GM18907 (cell line): ENCODE data around the gene UNC13C.

Experiments
- ATAC-seq: cut with Tn5 transposase; IDR thresholded peaks from one replicate; pipeline ENCODE4 v1.9.1; 2021; ENCODE audit warnings: mild to moderate bottlenecking, moderate library complexity; ENCODE audit not compliant: unreplicated experiment

Gene UNC13C

GRCh38 chr15:54102704-54103103 lies 124.5 kb downstream of the UNC13C start:
- no peak for ATAC-seq

DNA sequence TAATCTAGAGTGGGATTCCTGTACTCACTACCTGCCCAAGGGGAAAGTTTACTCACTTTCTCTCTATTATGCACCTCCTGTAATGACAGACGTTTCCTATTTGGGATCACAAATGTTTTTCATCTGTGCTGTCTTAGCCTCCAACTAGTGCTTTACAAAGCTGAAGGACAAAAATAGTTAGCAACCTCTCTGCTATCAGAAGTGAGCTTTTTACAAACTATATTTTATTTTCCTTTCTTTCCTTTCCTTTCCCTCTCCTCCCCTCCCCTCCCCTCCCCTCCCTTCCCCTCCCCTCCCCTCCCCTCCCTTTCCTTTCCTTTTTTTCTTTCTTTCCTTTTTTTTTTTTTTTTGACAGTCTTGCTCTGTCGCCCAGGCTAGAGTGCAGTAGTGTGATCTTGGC lies 130.8 kb downstream of the UNC13C start:
- no peak for ATAC-seq

GRCh38 chr15:54119051-54119450 lies 140.8 kb downstream of the UNC13C start:
- ATAC-seq: no peak

GRCh38 chr15:54120949-54121463 lies 142.8 kb downstream of the UNC13C start:
- no peak for ATAC-seq

DNA sequence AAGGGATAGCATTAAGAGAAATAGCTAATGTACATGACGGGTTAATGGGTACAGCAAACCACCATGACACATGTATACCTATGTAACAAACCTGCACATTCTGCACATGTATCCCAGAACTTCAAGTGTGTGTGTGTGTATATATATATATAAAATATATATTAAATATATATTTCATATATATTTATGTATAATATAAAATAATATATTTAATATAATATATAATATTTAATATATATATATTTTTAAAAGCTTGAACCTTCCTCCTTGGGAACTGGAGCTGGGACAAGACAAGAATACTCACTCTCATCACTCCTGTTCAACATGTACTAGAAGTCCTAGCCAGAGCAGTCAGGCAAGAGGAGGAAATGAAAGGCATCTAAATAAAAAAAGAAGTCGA lies 149.3 kb downstream of the UNC13C start:
- no peak for ATAC-seq

DNA sequence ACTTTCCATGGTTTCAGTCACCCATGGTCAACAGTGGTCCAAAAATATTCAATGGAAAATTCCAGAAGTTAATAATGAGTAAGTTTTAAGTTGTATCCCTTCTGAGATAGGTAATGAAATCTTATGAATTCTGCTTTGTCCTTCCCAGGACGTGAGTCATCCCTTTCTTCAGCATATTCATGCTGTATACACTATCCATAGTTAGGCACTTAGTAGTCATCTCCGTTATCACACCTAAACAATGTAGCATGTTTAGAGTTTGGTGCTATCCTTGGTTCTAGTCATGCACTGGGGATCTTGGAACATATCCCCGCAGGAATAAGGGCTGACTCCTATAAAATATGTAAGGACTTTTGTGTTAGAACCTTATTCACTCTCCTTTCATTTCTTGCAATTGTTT lies 153.2 kb downstream of the UNC13C start:
- no peak for ATAC-seq

DNA sequence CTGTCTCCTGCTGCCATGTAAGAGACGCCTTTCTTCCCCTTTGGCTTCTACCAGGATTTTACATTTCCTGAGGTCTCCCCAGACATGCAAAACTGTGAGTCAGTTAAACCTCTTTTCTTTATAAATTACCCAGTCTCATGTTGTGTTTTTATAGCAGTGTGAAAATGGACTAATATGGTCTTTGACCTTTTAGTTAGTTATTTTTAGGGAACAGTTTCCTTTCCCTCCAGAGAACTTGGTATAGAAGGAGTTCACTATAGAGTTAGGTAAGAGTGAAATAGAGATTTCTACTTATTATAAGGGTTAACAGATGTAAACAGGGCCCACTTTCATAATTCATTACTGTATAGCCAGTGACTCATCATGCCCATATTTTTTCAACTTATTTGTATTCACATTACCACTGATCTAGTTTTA lies 170.9 kb downstream of the UNC13C start:
- no peak for ATAC-seq

GRCh38 chr15:54150255-54150654 lies 172.0 kb downstream of the UNC13C start:
- ATAC-seq: no peak

GRCh38 chr15:54159012-54159411 lies 180.8 kb downstream of the UNC13C start:
- no peak for ATAC-seq

DNA sequence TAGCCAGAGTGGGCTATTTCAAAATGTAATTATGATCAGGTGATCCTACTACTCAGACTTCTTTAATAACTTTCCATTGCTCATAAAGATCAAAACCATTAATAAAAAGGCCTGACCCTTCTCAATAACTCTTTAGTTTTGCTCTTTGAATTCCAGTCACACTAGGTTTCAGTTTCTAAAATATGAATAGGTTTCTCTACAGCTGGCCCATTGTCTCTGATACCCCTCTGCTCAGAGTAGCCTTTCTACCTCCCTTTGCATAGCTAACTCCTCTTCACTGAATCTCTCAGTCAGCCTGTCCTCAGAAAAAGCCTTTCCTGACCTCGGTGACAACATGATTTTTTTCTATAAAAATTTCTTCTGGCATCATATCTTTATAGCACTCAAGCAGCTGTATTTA lies 209.1 kb downstream of the UNC13C start:
- no peak for ATAC-seq

DNA sequence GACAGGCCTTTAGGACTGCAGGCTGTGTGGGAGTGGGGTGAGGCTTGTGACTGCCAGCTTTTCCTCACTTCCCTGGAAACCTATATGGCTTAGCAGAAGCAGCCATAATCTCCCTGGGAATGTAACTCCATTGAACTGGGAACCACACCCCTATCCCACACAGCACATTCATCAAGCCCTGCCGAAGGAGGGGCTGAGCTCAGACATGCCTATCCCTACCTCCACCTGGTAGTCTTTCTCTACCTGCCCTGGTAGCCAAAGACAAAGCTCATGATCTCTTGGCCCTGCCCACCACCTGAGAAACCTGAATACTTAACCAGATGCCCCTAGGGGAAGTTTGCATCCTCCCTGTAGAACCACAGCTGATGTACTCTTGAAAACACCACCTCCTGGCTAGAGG lies 219.8 kb downstream of the UNC13C start:
- ATAC-seq: no peak

DNA sequence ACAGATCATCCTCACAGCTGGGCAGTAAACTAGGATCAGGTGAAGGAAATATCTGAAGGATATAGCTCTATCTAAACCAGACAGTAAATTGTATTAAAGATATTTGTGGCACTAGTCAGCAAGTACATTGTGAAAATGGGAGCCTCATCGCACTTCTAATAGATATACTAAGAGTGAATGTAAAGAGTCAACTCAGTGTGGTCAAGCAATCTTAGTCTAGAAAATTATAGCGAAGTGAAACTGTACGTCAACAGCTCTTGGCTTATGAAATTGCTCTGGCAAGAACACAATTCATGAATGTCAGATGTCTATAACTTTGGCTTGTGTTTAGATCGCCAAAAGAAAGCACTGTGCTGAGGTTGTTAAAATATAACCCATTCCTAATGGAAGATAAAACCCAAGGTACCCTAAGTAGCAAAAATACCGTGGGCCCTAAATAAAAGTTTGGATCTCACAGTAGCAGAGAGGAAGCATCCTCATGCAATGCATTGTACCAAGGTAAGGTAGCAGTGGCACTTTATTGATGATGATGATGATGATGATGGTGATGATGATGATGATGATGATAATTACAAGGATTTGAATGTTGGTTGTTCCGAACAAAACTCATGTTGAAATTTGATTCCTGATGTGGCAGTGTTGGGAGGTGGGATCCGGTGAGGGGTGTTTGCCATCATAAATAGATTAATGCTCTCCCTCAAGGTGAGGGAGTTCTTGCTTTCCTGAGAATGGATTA lies 228.5 kb downstream of the UNC13C start:
- ATAC-seq: no peak

DNA sequence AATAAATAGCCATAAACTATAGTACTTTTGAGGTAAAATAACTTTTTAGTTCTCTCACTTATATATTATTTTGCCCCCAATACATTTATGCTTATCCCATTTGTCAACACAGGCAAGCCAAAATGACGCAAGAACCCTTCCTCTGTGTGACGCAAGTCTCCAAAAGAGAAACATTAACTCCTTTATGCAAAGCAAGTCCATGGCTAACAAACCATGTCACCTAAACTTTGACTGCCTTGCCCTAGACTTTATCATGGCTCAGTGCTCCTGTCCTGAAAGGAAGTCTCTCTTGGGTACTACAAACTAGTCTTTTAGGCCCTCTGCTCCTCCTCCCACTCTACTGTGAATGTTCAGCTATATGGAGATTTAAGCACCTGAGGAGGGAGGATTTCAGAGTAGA lies 230.5 kb downstream of the UNC13C start:
- ATAC-seq: no peak

DNA sequence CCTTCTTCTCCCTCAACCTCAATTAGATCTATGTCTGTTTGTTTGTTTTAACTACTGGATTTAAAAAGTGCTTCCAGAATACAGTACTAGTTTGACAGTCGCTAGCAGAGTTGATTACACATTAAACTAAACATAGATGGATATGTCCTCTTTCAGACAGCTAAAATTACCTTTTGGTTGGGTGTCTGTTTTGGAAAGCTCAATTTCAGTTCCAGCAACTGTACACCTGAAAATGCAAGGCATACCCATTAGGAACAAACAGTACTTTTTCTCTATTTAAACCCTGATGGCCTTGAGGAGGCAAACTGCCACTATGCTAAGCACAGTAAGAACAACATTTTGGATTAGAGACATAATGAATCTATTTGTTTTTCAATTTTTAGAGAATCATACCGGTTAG lies 234.4 kb downstream of the UNC13C start:
- no peak for ATAC-seq

- no peak for ATAC-seq
Observed at GRCh38 chr15:54226455-54226854, 248.2 kb downstream of the UNC13C start.

- no peak for ATAC-seq
Observed at GRCh38 chr15:54227569-54227968, 249.3 kb downstream of the UNC13C start.

DNA sequence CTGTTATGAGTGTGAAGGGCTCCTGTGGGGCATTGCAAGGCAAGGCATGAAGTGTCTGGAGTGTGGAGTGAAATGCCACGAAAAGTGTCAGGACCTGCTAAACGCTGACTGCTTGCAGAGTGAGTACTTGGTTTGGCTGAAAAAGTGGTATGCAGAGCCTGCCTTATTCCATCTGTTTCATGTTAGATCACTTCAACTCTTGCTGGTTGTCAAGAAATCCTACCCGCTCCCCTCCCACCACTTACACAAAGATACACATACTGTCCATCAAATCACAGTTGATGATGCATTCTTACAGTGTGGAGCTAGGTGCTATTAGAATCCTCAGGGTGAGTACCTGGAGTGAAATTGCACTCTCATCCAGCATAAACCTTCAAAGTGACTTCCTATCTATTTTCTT lies 272.1 kb downstream of the UNC13C start:
- no peak for ATAC-seq

- no peak for ATAC-seq
Observed at GRCh38 chr15:54256190-54256589, 277.9 kb downstream of the UNC13C start.

DNA sequence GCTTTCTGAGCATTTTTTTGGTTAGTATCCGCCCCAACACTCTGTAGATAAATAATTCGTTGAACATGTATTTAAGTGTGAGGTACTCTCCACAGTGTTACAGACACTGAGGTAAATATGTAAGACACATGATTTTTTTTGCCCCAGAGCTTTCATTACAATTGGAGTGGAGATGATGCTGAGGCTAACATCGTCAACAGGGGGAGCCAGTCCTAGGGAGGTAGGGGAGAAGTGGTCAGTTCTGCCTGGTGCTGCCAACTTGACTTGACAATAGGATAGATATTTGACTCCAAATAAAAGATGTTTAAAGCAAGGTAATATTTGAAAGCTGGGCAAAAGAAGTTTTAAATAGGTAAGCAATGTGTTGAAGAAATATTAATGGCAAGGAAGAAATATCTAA lies 295.7 kb downstream of the UNC13C start:
- no peak for ATAC-seq

GRCh38 chr15:54277834-54278233 lies 299.6 kb downstream of the UNC13C start:
- ATAC-seq: no peak

DNA sequence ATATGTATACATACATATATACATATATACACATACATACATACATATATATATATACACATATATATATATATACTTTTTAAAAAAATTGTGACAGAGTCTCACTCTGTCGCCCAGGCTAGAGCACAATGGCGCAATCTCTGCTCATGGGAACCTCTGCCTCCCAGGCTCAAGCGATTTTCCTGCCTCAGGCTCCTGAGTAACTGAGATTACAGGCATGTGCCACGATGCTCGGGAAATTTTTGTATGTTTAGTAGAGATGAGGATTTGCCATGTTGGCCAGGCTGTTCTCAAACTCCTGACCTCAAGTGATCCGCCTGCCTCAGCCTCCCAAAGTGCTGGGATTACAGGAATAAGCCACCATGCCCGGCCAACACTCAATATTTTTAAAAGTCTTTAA lies 302.5 kb downstream of the UNC13C start:
- no peak for ATAC-seq

- ATAC-seq: no peak
Observed at GRCh38 chr15:54282228-54282836, 304.1 kb downstream of the UNC13C start.

DNA sequence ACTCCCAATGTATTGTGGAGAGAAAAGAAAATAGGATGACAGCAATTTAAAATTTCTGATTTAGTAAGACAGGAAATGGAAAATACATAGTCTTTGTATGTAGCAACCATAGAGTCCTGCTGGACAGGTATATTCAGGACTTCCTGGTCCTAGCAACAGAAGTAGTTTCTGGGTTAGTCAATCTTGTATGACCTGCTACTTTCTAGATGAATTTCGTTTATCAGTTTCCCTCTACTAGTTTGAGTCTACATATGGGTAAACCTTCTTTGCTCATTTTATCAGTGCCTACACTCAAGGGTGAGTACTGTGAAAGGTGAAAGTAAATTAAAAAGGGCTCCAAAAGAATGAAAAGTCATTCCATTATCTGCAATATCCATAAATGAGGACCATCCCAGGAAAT lies 309.8 kb downstream of the UNC13C start:
- no peak for ATAC-seq
